ENCODE results near the gene STXBP6.

- TF ChIP-seq CTCF (IDR thresholded peaks at IDR 0.05) (no peak), POLR2A (IDR thresholded peaks at IDR 0.05) (no peak)
Observed at GRCh38 chr14:24978862-24979724, 70.9 kb downstream of the STXBP6 start.
